Kidney capillary endothelial cell (primary cell): Measurements from ENCODE around the gene RIMKLA.

Experiments
- DNase-seq: peaks from one replicate; pipeline ENCODE4 v3.0.0-alpha.2; 2018; ENCODE audit warnings: low spot score

Gene RIMKLA

GRCh38 chr1:42380586-42381279, at the start of gene RIMKLA:
RIMKLA (plus strand) TSS chr1:42380792; CDS start chr1:42380935, 143 bp downstream.
- DNase-seq, result peak; percentile 30

- DNase-seq, result no peak
Observed at GRCh38 chr1:42332877-42333276, 47.7 kb upstream of the RIMKLA start.

GRCh38 chr1:42333662-42334239, 46.8 kb upstream of the RIMKLA start:
- DNase-seq, result no peak

GRCh38 chr1:42334240-42335049, 46.1 kb upstream of the RIMKLA start:
- DNase-seq, result peak; percentile 37

GRCh38 chr1:42335050-42335808, 45.4 kb upstream of the RIMKLA start, which contains the start of gene FOXJ3:
FOXJ3 (minus strand) TSS chr1:42335235; CDS start chr1:42311093, 24,142 bp downstream.
- peak; percentile 84 for DNase-seq

GRCh38 chr1:42335809-42336518, 44.6 kb upstream of the RIMKLA start:
- DNase-seq, result no peak

GRCh38 chr1:42336978-42337377, 43.6 kb upstream of the RIMKLA start:
- no peak for DNase-seq

GRCh38 chr1:42340093-42340492, 40.5 kb upstream of the RIMKLA start:
- peak; percentile 41 for DNase-seq

- no peak for DNase-seq
Observed at GRCh38 chr1:42340901-42341300, 39.7 kb upstream of the RIMKLA start.

GRCh38 chr1:42343049-42343448, 37.5 kb upstream of the RIMKLA start:
- no peak for DNase-seq

GRCh38 chr1:42348498-42348897, 32.1 kb upstream of the RIMKLA start:
- DNase-seq, result no peak

- no peak for DNase-seq
Observed at GRCh38 chr1:42350086-42350485, 30.5 kb upstream of the RIMKLA start.

GRCh38 chr1:42358791-42359190, 21.8 kb upstream of the RIMKLA start:
- no peak for DNase-seq

- no peak for DNase-seq
Observed at GRCh38 chr1:42359466-42359865, 21.1 kb upstream of the RIMKLA start.

GRCh38 chr1:42364089-42364488, 16.5 kb upstream of the RIMKLA start:
- DNase-seq, result no peak

GRCh38 chr1:42364542-42364941, 16.1 kb upstream of the RIMKLA start:
- DNase-seq, result no peak

- DNase-seq, result no peak
Observed at GRCh38 chr1:42365118-42365517, 15.5 kb upstream of the RIMKLA start.

- DNase-seq, result no peak
Observed at GRCh38 chr1:42368096-42368795, 12.3 kb upstream of the RIMKLA start.

- DNase-seq, result no peak
Observed at GRCh38 chr1:42369471-42369870, 11.1 kb upstream of the RIMKLA start.

- no peak for DNase-seq
Observed at GRCh38 chr1:42370876-42371549, 9.6 kb upstream of the RIMKLA start.
